Activated CD4-positive, alpha-beta T cell treated with anti-CD3 and anti-CD28 coated beads, Interleukin-2, amount 50 U/mL, for 24 hours (primary cell): ENCODE results near the gene TULP4.
"Not testable (repeated sequence)": the region's sequence is repeated elsewhere in the genome, so short reads cannot be mapped to it uniquely, and the experiment has no call there.

ENCODE experiments used
- DNase-seq, 2 donors: peaks; one replicate each; pipeline ENCODE4 v3.0.0-alpha.2; 2020; ENCODE audit warnings: low read depth in 1 of 2, low spot score in 1 of 2

TULP4 gene

GRCh38 chr6:158554611-158555361 lies 242.5 kb downstream of the TULP4 start:
- DNase-seq: no peak

- no peak for DNase-seq
These were observed 243.8 kb downstream of the TULP4 start for GRCh38 chr6:158556113-158556512.

- not testable (repeated sequence) for DNase-seq
These were observed 244.8 kb downstream of the TULP4 start for GRCh38 chr6:158557110-158557509.

- no peak for DNase-seq
These were observed 245.7 kb downstream of the TULP4 start for GRCh38 chr6:158557927-158558326.

- DNase-seq: no peak
These were observed 246.4 kb downstream of the TULP4 start for GRCh38 chr6:158558415-158559306.

GRCh38 chr6:158559338-158559894 lies 247.2 kb downstream of the TULP4 start:
- no peak for DNase-seq

GRCh38 chr6:158559895-158560835 lies 247.9 kb downstream of the TULP4 start, which contains the start of gene TMEM181:
TMEM181 (plus strand) TSS chr6:158560091; CDS start chr6:158560225, 134 bp downstream.
- peak; percentile 74 to 78 for DNase-seq

- DNase-seq: no peak
These were observed 248.6 kb downstream of the TULP4 start for GRCh38 chr6:158560836-158561320.
